CD4-positive, CD25-positive, alpha-beta regulatory T cell (primary cell): ENCODE results near the gene HMGA1. TPM values are rescaled to one million over a fixed set of nuclear protein-coding genes. Genes with fewer than 3 reads are reported as not detected.
A peak's percentile ranks its signal among the peaks of the same experiment; 100 is the strongest.

Source experiments
- ATAC-seq, 2 donors: fragments of 150-1000 bp; cut with Tn5 transposase; one replicate each; pipeline ENCODE4 v1.10.0; 2021; ENCODE audit warnings: low read depth in 2 of 2, moderate number of reproducible peaks in 2 of 2, moderate library complexity in 1 of 2
- DNase-seq, 3 donors: peaks; one replicate each; pipeline versions ENCODE4 v3.0.0 to v3.0.0-alpha.2; 2012 to 2022; ENCODE audit warnings: mixed read lengths in 1 of 3
- H3K27ac ChIP-seq: one replicate; pipeline ENCODE4 v1.7.0; 2013; ENCODE audit warnings: mild to moderate bottlenecking, low read length; ENCODE audit not compliant: insufficient read depth, poor library complexity, severe bottlenecking
- H3K27me3 ChIP-seq: one replicate; pipeline ENCODE4 v1.7.0; 2013; ENCODE audit warnings: low read length; ENCODE audit not compliant: control insufficient read depth, insufficient read depth
- H3K36me3 ChIP-seq: one replicate; pipeline ENCODE4 v1.7.0; 2013; ENCODE audit warnings: mild to moderate bottlenecking, low read length, moderate library complexity; ENCODE audit not compliant: control insufficient read depth, insufficient read depth
- H3K4me1 ChIP-seq: 2 replicates; pipeline ENCODE4 v1.7.0; 2013; ENCODE audit warnings: mild to moderate bottlenecking, low read length; ENCODE audit not compliant: insufficient read depth, control insufficient read depth, poor library complexity, severe bottlenecking
- H3K4me3 ChIP-seq: one replicate; pipeline ENCODE4 v1.7.0; 2013; ENCODE audit warnings: low read depth, mild to moderate bottlenecking, low read length, moderate library complexity
- H3K9me3 ChIP-seq, 2 experiments: 1 replicate in 1 of 2; 2 replicates in 1 of 2; pipeline ENCODE4 v1.7.0; 2013; ENCODE audit warnings: low read length in 2 of 2, mild to moderate bottlenecking in 1 of 2, moderate library complexity in 1 of 2; ENCODE audit not compliant: control insufficient read depth in 2 of 2
- H3K27ac Mint-ChIP-seq, 3 donors: one replicate each; pipeline ENCODE4 v1.8.0; 2020 to 2022; ENCODE audit warnings: mild to moderate bottlenecking in 3 of 3, mixed read lengths in 3 of 3, moderate library complexity in 2 of 3
- H3K27me3 Mint-ChIP-seq: one replicate; pipeline ENCODE4 v1.8.0; 2022; ENCODE audit warnings: mild to moderate bottlenecking, mixed read lengths
- H3K36me3 Mint-ChIP-seq: one replicate; pipeline ENCODE4 v1.8.0; 2020; ENCODE audit warnings: mixed read lengths
- H3K4me1 Mint-ChIP-seq, 4 donors: one replicate each; pipeline ENCODE4 v1.8.0; 2020 to 2022; ENCODE audit warnings: mixed read lengths in 4 of 4, mild to moderate bottlenecking in 1 of 4
- H3K4me3 Mint-ChIP-seq, 4 donors: one replicate each; pipeline ENCODE4 v1.8.0; 2020 to 2022; ENCODE audit warnings: mild to moderate bottlenecking in 4 of 4, mixed read lengths in 4 of 4, moderate library complexity in 3 of 4
- H3K9me3 Mint-ChIP-seq, 7 donors: one replicate each; pipeline ENCODE4 v1.8.0; 2020 to 2022; ENCODE audit warnings: mixed read lengths in 7 of 7, mild to moderate bottlenecking in 3 of 7, moderate library complexity in 2 of 7
- polyA plus RNA-seq, 4 donors: library from polyadenylated mRNA; unstranded; fragments of 300-500 nt; fragmentation: Illumina TruSeq; gene quantifications; one replicate each; pipeline ENCODE4 v1.2.3, GENCODE V29; 2021
- total RNA-seq: library from RNA; stranded (reverse); gene quantifications from one replicate; pipeline ENCODE4 v1.2.3, GENCODE V29; 2022

Gene HMGA1
- total and polyA plus RNA-seq, 5 donors from 2014 or later, result 31.6 to 87.2 (median 35.5) TPM

DNA sequence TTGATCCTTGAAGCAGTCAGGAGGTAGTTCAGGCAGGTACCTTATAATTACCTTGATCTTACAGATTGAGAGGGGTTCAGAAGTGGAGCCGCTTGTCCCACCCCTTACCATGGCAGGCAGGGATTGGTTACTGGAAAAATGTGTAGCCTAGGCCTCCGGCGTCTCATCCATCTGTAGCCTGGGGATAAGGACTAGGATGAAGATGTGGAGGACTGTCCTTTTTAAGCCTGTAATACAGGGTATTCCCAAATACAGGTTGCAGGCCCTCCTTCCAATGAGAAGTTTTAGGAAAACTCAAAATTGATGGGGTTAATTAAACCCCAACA, 2.8 kb downstream of the HMGA1 start:
- ATAC-seq (no peak), DNase-seq (no peak)
- H3K4me1 Mint-ChIP-seq, result peaks cover 8 to 56% (median 39%) of the 10 kb centered on the region in 4 donors
- H3K4me3 Mint-ChIP-seq, result peak overlapping the region; percentile 18 to 96 (median 86)
- H3K36me3 Mint-ChIP-seq, result peaks cover 11% of the 10 kb centered on the region
- Histone ChIP-seq H3K27ac (peak overlapping the region; percentile 87), H3K36me3 (peaks cover 33% of the 10 kb centered on the region), H3K4me3 (no peak overlapping the region), H3K9me3 (no peaks in the 10 kb centered on the region), H3K27me3 (no peaks in the 10 kb centered on the region), H3K4me1 (peaks cover 44% of the 10 kb centered on the region)
- peaks cover under 1% of the 10 kb centered on the region for H3K27me3 Mint-ChIP-seq
- H3K27ac Mint-ChIP-seq, result peak overlapping the region; percentile 14 to 90 (median 84)
- H3K9me3 Mint-ChIP-seq, result no peaks in the 10 kb centered on the region

DNA sequence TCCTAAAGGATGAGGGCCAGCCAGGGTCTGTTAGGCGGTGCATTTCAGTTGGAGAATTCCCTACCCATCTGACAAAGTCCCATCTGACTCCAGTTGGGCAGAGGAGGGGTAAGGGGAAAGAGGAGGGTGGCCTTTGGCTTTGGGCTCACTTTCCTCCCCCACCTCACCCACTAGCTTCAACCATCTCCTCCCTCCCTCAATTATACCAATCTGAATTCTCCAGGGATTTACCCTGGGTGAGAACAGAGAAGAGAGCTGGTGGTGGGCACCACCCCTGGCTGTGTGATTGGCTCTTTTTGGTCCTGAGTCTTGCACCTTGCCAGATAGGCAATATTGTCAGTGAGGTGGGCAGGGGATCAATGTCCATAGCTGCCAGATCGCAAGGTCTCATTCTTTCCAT, 3.2 kb downstream of the HMGA1 start:
- H3K4me1 ChIP-seq, result peaks cover 44% of the 10 kb centered on the region
- peaks cover 11% of the 10 kb centered on the region for H3K36me3 Mint-ChIP-seq

DNA sequence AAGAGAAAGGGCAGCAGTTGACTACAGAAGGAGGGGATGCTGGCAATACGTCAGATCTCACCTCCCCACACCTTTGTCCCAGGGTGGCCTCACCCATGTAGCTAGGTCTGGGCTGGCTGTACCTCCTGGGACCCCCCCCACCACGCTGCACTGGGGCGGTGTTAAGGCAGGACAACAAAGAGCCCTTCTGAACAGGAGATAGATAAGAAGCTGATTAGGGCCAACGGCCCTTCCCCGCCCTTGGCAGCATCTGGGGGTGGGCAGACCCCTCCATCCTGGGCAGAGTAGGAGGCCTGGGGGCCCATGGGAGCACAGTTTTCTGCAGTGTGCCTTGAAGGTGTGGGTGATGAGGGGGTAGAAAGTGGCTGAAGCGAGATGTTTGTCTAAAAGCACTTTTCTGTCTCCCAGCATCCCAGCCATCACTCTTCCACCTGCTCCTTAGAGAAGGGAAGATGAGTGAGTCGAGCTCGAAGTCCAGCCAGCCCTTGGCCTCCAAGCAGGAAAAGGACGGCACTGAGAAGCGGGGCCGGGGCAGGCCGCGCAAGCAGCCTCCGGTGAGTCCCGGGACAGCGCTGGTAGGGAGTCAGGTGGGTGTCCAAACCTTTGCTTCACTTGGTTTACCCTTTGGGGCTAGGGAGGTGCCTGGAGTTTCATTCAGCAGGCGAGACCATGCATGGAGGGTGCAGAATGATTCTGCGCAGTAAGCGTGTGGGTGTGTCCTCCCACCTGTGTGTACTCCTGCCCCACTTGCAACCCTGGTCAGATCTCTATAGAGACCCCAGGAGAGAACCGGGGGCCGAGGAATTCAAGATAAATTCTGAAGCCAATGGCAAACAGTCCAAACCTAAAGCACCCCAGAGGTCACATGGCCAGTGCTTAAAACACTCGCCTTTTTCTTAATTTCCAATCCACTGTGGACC, 3.9 kb downstream of the HMGA1 start:
- peaks cover 8 to 59% (median 40%) of the 10 kb centered on the region in 4 donors for H3K4me1 Mint-ChIP-seq
- no peaks in the 10 kb centered on the region for H3K9me3 ChIP-seq
- DNase-seq, result no peak
- peaks cover 33% of the 10 kb centered on the region for H3K36me3 ChIP-seq
- H3K36me3 Mint-ChIP-seq, result peaks cover 11% of the 10 kb centered on the region
- no peaks in the 10 kb centered on the region for H3K27me3 ChIP-seq
- H3K4me3 Mint-ChIP-seq, result peak overlapping the region in 3 of 4 donors; percentile 40 to 72 (median 46)
- no peak for ATAC-seq
- no peaks in the 10 kb centered on the region for H3K27me3 Mint-ChIP-seq
- H3K4me3 ChIP-seq, result no peak overlapping the region
- peaks cover 38% of the 10 kb centered on the region for H3K4me1 ChIP-seq
- H3K9me3 Mint-ChIP-seq, result no peaks in the 10 kb centered on the region
- peak overlapping the region in 2 of 3 donors; percentile 74 to 84 for H3K27ac Mint-ChIP-seq
- H3K27ac ChIP-seq, result no peak overlapping the region

More for the DNA sequence above, 3.2 kb downstream of the HMGA1 start:
- peaks cover 8 to 58% (median 39%) of the 10 kb centered on the region in 4 donors for H3K4me1 Mint-ChIP-seq
- Histone ChIP-seq H3K4me3 (no peak overlapping the region), H3K27ac (no peak overlapping the region), H3K27me3 (no peaks in the 10 kb centered on the region), H3K36me3 (peaks cover 33% of the 10 kb centered on the region), H3K9me3 (no peaks in the 10 kb centered on the region)
- H3K4me3 Mint-ChIP-seq, result peak overlapping the region in 2 of 4 donors; percentile 40 to 46
- no peaks in the 10 kb centered on the region for H3K27me3 Mint-ChIP-seq
- DNase-seq, result no peak
- H3K9me3 Mint-ChIP-seq, result no peaks in the 10 kb centered on the region
- no peak for ATAC-seq
- peak overlapping the region in 2 of 3 donors; percentile 84 to 90 for H3K27ac Mint-ChIP-seq

DNA sequence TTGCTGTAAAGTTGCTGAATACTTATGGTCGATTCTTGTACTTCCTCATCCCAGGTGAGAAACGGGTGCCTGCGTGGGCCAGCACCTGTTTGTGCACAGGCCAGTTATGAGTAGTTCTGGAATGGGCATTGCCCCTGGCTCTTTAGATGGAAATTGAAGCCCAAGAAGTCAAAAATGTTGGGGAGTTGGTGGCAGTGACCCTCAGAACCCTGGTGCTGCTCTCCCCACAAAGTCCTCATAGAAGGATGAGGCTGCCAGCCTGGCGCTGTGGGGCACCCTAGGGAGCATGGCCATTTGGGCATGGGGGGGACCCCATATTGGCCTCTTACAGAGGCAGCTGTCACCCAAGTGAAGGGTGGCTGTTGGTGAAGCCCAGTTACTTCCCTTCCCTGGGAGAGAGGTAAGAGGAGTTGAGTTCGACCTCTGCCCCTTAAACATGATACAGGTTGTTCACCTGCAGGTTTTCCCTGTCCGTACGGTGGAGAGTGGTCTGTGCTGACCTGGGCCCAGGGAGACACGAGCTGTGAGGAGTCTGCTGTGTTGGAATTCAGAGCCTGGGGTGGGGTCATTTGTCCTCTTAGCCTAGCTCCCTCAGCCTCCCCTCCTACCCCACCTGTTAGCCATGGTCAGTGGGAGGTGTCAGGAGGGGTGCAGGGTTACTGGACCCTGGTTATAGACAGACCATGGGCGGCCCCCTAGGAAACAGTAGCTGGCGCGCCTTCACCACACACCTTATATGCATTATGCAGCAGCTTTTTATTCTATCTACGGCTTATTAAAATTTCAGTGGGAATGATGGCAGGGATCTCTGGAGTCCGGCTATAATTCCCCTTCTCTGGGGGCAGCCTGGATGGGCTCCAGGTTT, 4.9 kb downstream of the HMGA1 start:
- no peaks in the 10 kb centered on the region for H3K27me3 Mint-ChIP-seq
- DNase-seq (no peak), ATAC-seq (no peak)
- Histone ChIP-seq H3K27me3 (no peaks in the 10 kb centered on the region), H3K4me3 (no peak overlapping the region), H3K36me3 (peaks cover 33% of the 10 kb centered on the region), H3K9me3 (no peaks in the 10 kb centered on the region), H3K4me1 (peaks cover 34% of the 10 kb centered on the region), H3K27ac (no peak overlapping the region)
- H3K36me3 Mint-ChIP-seq, result peaks cover 11% of the 10 kb centered on the region
- H3K27ac Mint-ChIP-seq, result peak overlapping the region; percentile 41 to 82 (median 76)
- peaks cover 8 to 58% (median 42%) of the 10 kb centered on the region in 4 donors for H3K4me1 Mint-ChIP-seq
- no peaks in the 10 kb centered on the region for H3K9me3 Mint-ChIP-seq
- peak overlapping the region in 3 of 4 donors; percentile 35 to 72 (median 52) for H3K4me3 Mint-ChIP-seq

DNA sequence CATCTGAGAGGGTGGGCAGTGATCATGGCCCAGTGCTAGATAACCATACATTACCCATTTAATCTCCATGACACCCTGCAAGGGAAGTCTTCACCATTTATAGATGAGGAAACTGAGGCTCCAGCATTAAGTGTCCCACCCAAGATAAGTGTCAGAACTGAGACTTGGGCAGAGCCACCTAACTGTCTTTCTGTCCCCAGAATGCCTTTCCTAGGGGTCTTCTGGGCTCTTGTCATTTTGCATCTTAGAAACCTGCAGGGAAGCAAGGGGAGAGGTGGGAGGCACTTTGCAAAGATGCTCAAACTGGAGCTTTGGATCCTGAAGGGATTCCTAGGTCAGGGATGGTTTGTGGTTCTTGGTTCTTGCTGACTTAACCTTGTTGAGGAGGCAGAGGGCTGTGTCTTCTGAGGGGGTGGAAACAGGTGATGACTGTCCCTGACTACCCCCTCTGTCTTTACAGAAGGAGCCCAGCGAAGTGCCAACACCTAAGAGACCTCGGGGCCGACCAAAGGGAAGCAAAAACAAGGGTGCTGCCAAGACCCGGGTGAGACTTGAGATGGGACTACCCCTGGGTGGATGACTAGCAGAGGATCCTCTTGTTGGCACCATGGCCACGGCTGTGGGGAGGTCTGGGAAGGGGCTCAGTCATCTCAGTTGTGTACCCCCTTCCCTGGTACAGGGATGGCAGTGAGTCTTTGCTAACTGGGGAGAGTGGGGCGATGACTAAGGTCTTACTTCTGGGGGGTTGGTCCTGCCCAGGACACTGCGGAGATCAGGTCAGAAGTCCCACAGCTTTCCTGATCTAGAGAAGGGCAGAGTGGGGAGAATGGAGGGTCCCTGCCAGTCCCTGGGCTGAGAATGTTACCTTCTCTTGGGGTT, 5.8 kb downstream of the HMGA1 start:
- DNase-seq (no peak), ATAC-seq (no peak)
- H3K27ac ChIP-seq, result no peak overlapping the region
- H3K9me3 ChIP-seq, result no peaks in the 10 kb centered on the region
- H3K4me1 ChIP-seq, result peaks cover 36% of the 10 kb centered on the region
- no peaks in the 10 kb centered on the region for H3K27me3 ChIP-seq
- Mint-ChIP-seq H3K4me3 (peak overlapping the region in 2 of 4 donors; percentile 52 to 72), H3K36me3 (peaks cover 11% of the 10 kb centered on the region), H3K27ac (peak overlapping the region; percentile 41 to 78 (median 71)), H3K4me1 (peaks cover 8 to 64% (median 41%) of the 10 kb centered on the region in 4 donors), H3K27me3 (no peaks in the 10 kb centered on the region), H3K9me3 (no peaks in the 10 kb centered on the region)
- H3K4me3 ChIP-seq, result no peak overlapping the region
- H3K36me3 ChIP-seq, result peaks cover 33% of the 10 kb centered on the region

DNA sequence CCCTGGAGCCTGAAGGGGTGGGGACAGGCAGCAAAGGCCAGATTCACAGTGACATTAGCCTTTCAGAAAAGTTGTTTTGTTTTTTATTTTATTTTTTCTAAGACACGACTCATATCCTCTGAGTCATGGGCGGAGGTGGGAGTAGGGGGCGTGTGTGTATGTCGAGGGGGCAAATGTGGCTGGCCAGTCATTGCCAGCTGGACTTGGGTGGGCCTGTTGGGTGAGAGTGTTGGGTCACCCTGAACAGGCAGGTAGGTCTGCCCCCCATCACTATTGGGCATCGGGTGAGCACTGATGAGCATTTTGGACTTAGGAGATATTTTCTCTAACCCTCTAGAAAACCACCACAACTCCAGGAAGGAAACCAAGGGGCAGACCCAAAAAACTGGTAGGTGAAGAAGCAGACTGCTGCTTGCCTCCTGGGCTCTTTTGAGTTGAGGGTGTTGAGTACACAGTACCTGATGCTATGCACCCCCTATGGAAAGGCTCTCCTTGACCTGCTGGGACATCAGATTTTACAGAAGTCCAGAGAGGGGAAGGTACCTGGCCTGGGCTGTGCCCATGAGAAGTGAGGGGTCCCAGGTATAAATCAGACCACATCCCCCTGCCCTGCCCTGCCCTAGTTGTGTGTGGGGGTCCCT, 6.6 kb downstream of the HMGA1 start:
- ATAC-seq, result no peak
- peaks cover 11% of the 10 kb centered on the region for H3K36me3 Mint-ChIP-seq
- no peaks in the 10 kb centered on the region for H3K27me3 ChIP-seq
- no peaks in the 10 kb centered on the region for H3K9me3 Mint-ChIP-seq
- DNase-seq, result no peak
- H3K4me3 ChIP-seq, result no peak overlapping the region
- peaks cover 7 to 71% (median 43%) of the 10 kb centered on the region in 4 donors for H3K4me1 Mint-ChIP-seq
- peaks cover 39% of the 10 kb centered on the region for H3K4me1 ChIP-seq
- peak overlapping the region in 1 of 4 donors; percentile 72 for H3K4me3 Mint-ChIP-seq
- peaks cover 33% of the 10 kb centered on the region for H3K36me3 ChIP-seq
- H3K9me3 ChIP-seq, result no peaks in the 10 kb centered on the region
- H3K27ac ChIP-seq, result no peak overlapping the region
- peak overlapping the region; percentile 41 to 71 (median 60) for H3K27ac Mint-ChIP-seq
- no peaks in the 10 kb centered on the region for H3K27me3 Mint-ChIP-seq
